Activated effector memory CD4-positive, alpha-beta T cell treated with anti-CD3 and anti-CD28 coated beads, Interleukin-2, amount 50 U/mL, for 16 hours (primary cell): ENCODE measurements around the gene WFDC9.
A peak's percentile ranks its signal among the peaks of the same experiment; 100 is the strongest.
"Not testable (repeated sequence)": the region's sequence is repeated elsewhere in the genome, so short reads cannot be mapped to it uniquely, and the experiment has no call there.

ENCODE experiments used
- DNase-seq: peaks from one replicate; pipeline ENCODE4 v3.0.0-alpha.2; 2020

The WFDC9 gene

DNA sequence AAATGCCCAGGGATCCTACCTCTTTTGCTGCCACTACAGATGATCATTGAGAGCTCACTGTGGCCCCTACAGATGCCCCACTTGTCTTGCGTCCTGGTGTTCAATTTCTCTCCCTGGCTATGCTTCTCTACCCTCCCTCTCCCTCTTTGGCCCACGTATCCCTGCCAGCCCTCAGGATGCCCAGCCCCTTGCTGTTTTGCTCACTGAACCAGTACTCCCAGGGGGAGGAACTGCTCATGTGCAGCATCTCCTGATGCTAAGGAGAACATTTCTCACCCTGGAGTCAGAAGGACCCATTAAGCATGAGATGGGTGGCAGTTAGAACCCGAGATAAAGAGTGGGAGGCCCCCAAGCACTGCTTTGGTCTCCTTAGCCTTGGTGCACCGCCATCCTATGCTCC is at the start of gene WFDC9:
Gene WFDC9 (minus strand): TSS at position 101 of the 400 bp plus-strand sequence. CDS start 21,103 bp downstream, outside the sequence.
- no peak for DNase-seq

DNA sequence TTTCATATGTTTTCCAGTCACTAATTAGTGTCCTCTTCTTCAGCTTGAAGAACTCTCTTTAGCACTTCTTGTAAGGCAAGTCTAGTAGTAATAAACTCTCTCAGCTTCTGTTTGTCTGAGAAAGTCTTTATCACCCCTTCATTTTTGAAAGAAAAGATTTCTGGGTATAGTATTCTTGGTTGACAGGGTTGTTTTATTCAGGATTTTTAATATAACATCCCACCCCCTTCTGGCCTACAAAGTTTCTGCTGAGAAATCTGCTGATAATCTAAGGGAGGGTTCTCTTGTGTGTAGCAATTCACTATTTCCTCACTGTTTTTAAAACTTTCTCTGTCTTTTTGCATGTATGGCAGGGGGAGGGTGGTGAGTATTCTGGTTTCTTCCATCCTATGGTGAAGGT is 48.6 kb upstream of the WFDC9 start:
- DNase-seq: no peak

DNA sequence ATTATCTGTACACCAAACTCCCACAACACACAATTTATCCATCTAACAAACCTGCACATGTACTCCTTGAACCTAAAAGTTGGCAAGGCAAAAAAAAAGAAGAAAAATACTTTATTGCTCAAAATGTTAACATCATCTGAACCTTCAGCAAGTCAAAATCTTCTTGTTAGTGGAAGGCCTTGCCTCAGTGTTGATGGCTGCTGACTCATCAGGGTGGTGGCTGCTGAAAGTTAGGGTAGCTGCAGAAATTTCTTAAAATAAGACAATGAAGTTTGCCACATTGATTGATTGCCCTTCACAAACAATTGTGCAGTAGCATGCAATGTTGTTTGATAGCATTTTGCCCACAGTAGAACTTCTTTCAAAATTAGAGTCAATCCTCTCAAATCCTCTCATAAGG is 41.7 kb upstream of the WFDC9 start:
- no peak for DNase-seq

DNA sequence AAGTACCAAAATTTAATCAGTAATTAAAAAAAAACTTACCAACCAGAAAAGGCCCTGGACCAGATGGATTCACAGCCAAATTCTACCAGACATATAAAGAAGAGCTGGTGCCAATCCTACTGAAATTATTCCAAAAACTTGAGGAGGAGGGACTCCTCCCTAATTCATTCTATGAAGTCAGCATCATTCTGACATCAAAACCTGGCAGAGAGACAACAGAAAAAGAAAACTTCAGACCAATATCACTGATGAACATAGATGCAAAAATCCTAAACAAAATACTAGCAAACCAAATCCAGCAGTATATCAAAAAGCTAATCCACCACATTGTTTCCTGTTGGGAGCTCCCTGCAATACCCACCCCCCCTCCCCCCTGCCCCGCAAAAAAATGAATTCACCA is 39.1 kb upstream of the WFDC9 start, which contains the start of gene WFDC11:
Gene WFDC11 (minus strand): TSS at position 101 of the 400 bp plus-strand sequence. CDS start 19,639 bp downstream, outside the sequence.
- no peak for DNase-seq

DNA sequence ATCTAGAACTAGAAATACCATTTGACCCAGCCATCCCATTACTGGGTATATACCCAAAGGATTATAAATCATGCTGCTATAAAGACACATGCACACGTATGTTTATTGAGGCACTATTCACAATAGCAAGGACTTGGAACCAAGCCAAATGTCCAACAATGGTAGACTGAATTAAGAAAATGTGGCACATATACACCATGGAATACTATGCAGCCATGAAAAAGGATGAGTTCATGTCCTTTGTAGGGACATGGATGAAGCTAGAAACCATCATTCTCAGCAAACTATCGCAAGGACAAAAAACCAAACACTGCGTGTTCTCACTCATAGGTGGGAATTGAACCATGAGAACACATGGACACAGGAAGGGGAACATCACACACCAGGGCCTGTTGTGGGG is 26.0 kb upstream of the WFDC9 start:
- DNase-seq: not testable (repeated sequence)

DNA sequence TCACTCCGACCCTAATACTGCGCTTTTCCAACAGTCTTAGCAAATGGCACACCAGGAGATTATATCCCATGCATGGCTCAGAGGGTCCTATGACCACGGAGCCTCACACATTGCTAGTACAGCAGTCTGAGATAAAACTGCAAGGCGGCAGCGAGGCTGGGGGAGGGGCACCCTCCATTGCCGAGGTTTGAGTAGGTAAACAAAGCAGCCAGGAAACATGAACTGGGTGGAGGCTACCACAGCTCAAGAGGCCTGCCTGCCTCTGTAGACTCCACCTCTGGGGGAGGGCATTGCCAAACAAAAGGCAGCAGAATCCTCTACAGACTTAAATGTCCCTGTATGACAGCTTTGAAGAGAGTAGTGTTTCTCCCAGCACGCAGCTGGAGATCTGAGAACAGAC is 20.6 kb upstream of the WFDC9 start:
- not testable (repeated sequence) for DNase-seq

DNA sequence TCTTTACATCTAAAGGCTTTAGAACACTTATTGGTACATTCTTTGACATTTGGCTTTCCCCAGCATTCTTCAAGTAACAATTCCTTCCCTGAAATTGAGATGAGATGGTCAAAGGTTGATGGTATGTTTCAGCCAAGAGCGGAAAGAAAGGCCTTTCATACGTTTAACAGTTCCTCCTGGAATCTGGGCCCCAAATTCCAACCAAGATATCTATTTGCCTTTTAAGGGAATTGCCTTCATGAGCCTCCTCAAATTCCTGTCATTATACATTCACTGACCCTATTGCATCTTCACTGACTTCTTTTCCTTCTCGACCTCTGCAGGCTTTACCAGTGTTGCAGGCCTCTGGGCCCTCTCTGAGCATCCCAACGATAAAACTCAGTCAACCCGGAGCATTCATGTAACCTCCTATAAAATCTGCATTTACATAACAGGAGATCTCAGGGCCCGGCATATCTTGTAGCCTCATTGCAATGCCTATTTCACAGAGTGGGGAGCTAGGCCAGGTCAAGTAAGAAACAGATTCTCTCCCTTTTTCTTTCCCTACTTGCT is 18.3 kb upstream of the WFDC9 start:
- DNase-seq: no peak

DNA sequence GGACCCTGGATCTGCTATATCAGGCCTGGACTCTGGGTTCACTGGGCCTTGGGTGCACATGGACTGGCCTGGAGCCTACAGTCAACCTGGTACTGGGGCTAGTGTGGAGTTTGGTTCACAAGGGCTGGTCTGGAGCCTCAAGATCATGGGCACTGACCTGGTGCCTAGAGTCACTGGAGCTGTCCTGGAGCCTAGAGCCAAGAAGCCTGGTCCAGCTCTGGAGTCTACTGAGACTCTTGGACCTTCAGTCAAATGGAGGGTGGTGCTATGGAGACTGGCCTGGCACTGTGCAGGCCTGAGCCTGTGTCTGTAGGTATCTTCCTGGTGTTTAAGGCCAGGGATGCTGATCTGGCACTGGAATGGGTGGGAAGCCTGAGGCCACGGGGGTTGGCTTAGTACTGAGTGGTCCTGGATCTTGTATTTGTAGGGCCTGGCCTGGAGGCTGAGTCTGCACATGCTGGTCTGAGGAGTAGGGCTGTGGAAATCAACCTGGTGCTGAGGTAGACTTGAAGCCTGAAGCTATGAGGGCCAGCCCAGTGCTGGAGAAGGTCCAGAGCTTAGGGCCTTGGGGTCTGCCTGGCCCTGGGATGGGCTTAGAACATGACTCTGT is 16.5 kb upstream of the WFDC9 start:
- no peak for DNase-seq

DNA sequence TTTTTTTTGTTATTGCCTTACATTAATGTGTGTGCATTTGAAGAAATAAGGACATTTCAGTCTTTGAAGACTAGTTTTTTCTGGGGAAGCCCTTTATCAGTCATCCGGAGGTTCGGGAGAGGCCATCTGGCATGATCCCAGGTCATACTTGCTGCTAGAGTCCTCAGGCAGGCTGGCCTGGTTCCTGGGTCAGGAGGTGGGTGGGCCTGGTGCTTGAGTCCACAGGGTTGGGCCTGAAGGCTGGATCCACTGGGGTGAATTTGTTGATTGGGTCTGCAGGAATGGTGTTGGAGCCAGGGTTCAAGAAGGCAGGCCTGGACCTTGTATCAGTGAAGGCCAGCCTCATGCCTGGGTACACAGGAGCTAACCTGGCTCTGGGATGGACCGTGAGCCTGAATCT is 15.8 kb upstream of the WFDC9 start:
- no peak for DNase-seq

DNA sequence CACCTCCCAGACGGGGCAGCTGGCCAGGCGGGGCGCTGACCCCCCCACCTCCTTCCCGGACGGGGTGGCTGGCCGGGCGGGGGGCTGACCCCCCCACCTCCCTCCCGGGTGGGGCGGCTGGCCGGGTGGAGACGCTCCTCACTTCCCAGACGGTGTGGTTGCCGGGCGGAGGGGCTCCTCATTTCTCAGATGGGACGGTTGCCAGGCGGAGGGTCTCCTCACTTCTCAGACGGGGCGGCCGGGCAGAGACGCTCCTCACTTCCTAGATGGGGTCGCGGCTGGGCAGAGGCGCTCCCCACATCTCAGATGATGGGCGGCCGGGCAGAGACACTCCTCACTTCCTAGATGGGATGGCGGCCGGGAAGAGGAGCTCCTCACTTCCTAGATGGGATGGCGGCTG is 14.8 kb upstream of the WFDC9 start:
- DNase-seq: not testable (repeated sequence)

DNA sequence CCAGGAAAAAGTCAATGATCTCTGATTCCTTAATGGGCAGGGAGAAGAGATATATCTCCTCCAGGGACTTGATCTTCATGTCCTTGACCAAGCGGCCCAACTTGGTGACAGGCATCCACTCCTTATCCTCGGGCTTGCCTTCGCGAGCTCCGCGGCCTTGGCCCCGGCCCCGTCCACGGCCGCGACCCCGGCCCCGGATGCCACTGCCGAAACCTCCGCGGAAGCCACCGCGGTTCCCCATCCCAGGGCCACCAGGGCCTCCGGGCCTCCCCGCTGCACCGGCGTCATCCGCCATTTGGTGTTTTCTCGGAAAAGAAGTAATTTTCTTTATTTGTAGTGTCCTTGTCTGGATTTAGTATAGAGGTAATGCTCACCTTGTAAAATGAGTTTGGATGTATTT is 10.0 kb upstream of the WFDC9 start:
- not testable (repeated sequence) for DNase-seq

DNA sequence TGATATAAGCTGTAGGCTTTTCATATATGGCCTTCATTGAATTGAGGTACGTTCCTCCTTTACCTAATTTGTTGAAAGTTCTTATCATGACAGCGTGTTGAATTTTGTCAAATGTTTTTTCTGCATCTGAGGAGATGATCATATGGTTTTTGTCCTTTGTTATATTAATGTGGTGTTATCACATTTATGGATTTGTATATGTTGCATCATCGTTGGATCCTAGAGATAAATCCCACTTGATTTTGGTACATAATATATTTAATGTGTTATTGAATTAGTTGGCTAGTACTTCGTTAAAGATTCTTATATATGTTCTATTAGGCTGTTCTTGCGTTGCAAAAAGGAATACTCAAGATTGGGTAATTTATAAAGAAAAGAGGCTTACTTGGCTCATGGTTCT is 8.6 kb upstream of the WFDC9 start:
- no peak for DNase-seq

DNA sequence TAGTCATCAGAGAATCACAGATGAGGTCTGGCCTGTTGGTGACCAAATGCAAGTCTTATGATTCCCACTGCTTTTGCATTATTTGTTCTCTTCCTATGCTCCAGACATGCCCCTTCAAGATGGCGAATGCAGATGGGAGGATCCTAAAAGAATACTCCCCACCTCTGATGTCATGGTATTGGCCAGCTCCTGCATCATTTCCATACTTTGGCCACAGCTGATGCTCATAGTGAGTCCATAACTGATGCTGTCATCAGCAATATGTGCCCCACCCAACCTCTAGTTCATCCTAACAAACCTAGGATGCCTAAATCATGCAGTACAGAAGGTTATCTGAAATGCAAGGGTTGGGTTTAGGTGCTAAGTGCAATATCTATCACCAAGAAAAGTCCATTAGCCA is 5.4 kb upstream of the WFDC9 start:
- DNase-seq: no peak

DNA sequence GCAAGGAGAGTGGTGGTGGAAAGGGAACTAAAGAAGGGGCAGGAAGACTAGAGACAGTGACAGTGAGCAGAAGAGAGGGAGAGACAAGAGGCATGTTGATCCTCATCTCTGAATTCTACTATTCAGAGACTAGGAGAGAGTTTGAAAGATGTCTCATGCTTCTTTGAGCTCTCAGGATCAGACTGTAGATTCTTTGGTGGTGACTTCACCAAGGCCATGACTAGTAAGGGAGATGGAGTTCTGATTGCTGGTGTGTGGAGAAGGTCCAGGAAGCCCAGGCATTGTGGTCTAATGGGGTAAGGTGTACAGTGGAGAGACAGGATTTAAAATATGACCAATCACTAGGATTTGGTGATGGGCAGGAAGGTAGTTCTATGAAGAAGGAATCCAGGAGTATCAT is 713 bp downstream of the WFDC9 start:
- no peak for DNase-seq

DNA sequence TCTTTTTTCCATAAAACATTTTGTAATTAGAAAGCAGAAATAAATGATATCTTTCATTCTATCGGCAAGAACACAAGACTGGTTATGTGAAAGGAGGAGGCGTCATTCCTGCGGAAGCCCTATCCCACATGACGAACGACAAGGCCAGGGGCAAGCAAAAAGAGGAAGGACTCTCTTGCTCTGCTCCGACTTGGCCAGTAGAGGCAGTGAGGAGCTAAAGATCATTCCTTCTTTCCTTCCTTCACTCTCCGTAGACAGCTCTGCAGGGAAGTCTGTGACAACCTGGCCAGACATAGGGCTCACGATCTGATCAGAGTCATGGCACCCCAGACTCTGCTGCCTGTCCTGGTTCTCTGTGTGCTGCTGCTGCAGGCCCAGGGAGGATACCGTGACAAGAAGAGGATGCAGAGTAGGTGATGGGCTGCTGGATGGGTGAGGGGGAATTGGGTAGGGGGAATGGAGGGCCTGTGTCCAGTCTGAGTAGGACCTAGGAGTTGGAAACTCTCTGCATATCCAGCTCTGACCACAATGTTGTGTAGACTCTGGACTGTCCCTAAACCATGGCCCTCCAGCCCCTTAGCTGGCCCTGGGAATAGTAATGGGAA is 1.5 kb downstream of the WFDC9 start, which contains the start of gene WFDC10A:
Gene WFDC10A (plus strand): TSS at position 244 of the 605 bp plus-strand sequence. CDS start 75 bp downstream, at position 319.
- peak; percentile 65 for DNase-seq

DNA sequence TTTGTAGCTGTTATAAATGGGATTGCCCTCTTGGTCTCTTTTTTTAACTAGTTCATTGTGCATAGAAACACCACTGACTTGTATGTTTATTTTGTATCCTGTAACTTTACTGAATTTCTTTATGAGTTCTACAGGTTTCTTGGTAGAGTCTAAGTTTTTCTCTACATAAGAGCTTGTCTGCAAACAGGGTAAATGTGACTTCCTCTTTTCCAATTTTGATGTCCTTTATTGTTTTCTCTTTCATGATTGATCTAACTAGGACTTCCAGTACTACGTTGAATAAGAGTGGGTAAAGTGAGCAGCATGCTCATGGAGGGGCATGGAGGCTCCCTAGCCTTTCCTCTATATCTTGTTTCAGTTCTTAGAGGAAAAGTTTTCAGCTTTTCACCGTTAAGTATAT is 4.5 kb downstream of the WFDC9 start:
- no peak for DNase-seq

DNA sequence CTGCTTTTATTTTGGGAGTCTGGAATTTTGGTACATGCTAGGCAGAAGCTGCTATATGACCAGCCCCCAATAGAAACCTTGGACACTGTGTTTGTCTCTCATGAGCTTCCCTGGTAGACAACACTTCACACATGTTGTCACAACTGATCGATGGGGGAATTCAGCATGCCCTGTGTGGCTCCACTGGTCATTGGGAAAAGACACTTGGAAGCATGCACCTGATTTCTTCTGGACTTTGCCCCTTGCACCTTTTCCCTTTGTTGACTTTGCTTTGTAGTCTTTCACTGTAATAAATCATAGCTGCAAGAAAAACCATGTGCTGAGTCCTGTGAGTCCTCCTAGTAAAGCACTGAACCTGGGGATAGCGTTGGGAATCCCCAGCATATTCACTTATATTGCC is 9.5 kb downstream of the WFDC9 start:
- no peak for DNase-seq

DNA sequence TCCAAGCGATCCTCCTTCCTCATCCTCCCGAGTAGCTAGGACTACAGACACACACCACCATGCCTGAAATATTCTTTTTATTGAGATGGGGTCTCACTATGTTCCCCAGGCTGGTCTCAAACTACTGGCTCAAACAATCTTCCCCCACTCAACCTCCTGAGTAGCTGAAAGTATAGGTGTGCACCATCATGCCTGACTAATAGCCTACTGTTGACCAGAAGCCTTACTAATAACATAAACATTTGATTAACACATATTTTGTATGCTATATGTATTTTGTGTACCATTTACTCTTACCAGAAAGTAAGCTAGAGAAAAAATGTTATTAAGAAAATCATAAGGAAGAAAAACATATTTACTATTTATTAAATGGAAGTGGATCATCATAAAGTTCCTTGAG is 13.5 kb downstream of the WFDC9 start:
- no peak for DNase-seq

DNA sequence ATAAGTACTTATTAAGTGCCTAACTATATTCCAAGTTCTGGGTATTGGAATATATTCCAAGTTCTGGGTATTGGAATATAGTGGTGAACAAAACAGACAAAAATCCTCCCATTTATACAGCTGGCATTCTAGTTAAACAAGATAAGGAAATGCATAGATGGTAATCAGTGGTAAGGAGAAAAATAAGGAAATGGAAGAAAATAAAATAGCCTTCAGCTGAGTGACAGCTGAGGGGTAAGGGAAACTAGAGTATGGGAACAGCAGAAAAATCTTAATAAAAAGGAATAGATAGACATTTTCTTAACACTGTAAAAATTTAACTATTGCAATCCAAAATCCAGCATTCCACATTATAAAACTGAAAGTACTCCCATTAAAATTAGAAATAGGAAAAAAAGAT is 18.8 kb downstream of the WFDC9 start:
- no peak for DNase-seq

DNA sequence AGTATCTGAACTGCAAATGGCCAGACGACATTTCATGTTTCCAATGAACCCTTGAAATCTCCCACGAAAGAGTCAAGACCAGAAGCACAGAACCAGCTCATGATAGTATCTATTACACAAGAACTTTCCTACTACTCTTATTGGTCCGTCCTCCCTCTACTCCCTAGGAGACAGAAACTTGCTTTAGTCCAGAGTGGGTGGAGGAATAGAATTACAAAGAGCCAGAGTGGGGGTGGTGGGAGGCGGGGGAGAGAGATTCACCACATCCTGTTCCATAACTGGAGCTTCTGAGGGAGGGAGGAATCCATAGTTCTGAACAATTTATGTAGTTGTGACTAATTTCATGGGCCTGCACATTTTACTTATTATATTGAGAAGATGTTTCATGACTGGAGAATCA is 20.0 kb downstream of the WFDC9 start:
- peak; percentile 68 for DNase-seq

DNA sequence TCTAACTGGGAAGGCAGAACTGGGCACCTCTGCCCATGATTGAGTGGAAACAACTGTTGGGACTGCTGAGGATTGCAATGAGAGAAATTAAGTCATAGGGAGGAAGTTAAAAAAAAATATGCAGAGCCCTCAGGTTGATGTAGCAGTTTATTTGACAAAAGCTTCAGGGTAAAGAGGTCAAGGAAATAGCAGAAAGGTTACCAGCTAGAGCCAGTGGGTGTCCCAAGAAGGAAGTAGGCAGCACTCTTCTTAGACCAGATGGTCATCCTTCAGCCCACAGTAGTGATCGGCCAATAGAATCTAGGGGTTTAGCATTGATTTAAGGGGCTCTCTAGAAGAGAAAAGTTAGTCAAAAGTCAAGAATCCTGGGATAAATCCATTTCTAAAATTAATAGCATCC is 23.3 kb downstream of the WFDC9 start:
- DNase-seq: no peak

DNA sequence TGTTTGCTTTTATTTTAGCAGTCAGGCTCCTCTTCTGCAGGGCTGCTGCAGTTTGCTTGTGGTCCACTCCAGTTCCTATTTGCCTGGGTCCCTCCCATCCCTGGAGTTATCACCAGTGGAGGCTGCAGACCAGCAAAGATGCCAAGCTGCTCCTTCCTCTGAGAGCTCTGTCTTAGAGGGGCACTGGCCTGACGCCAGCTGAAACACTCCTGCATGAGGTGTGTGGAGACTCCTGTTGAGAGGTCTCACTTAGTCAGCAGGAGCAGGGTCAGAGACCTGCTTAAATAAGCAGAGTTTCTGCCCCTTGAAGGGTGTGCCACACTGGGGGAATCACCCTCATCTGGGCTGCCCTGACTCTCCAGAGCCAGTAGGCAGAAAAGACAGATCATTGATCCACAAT is 35.8 kb downstream of the WFDC9 start:
- DNase-seq: no peak

DNA sequence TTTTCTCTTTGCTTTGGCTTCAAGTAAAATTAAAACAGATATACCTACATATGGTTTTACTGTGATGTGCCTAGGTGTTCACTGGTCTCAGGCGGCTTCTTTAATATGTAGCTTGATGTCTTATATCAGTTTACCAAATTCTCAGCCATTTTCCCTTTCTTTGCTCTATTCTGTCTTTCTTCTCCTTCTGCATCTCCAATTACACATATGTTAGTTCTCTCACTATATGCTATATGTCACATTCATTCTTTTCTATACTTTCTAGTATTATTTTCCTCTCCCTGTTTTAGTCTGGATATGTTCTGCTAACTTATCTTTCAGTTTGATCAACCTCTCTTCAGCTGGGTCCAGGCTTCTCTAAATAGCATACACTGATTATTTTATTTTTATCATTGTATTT is 37.6 kb downstream of the WFDC9 start:
- DNase-seq: no peak

DNA sequence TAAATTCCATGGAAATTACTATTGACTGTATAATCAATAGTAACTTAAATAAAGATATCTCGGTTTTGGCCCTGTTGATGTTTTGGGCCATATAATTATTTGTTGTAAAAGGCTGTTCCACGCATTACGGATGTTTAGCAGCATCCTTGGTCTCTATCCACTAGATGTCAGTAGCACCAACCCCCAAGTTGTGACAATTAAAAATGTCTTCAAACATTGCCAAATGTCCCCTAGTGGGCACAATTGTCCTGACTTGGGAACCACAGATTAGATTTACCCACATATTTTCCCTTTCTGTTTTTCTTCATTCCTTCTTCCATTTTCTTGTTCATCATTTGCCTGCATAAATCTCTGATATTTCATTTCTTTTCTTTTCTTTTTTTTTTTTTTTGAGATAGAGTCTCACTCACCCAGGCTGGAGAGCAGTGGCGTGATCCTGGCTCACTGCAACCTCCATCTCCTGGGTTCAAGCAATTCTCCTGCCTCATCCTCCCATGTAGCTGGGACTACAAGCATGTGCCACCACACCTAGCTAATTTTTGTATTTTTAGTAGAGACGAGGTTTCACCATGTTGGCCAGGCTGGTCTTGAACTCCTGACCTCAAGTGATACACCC is 38.4 kb downstream of the WFDC9 start:
- DNase-seq: no peak
